UCSD-AML1 (cell line): ENCODE data around the gene EIF3K.
A peak's percentile ranks its signal among the peaks of the same experiment; 100 is the strongest.
"Not testable (repeated sequence)": the region's sequence is repeated elsewhere in the genome, so short reads cannot be mapped to it uniquely, and the experiment has no call there.

Experiments
- DNase-seq: peaks from one replicate; lab custom pipeline; 2025; ENCODE audit not compliant: unreplicated experiment; lab: John Stamatoyannopoulos, UW

EIF3K gene

GRCh38 chr19:38617764-38618589 lies 1.0 kb upstream of the EIF3K start, which contains the start of gene MAP4K1:
Gene MAP4K1, minus strand, starts transcription at chr19:38617953. Its CDS starts 58 bp downstream, at chr19:38617895.
- DNase-seq, result peak; percentile 68

GRCh38 chr19:38619361-38620174 lies 580 bp downstream of the EIF3K start:
- no peak for DNase-seq

- DNase-seq, result no peak
Observed at GRCh38 chr19:38624822-38625221, 5.8 kb downstream of the EIF3K start.

- DNase-seq, result no peak
Observed at GRCh38 chr19:38626401-38626800, 7.4 kb downstream of the EIF3K start.

- no peak for DNase-seq
Observed at GRCh38 chr19:38629568-38629967, 10.6 kb downstream of the EIF3K start.

GRCh38 chr19:38631301-38631700 lies 12.3 kb downstream of the EIF3K start:
- not testable (repeated sequence) for DNase-seq

GRCh38 chr19:38631811-38632475 lies 13.0 kb downstream of the EIF3K start:
- DNase-seq, result not testable (repeated sequence)

- no peak for DNase-seq
Observed at GRCh38 chr19:38632476-38633213, 13.7 kb downstream of the EIF3K start.

- peak; percentile 71 for DNase-seq
Observed at GRCh38 chr19:38634757-38635482, 15.9 kb downstream of the EIF3K start.

GRCh38 chr19:38635483-38636399 lies 16.8 kb downstream of the EIF3K start:
- no peak for DNase-seq

GRCh38 chr19:38638461-38638860 lies 19.5 kb downstream of the EIF3K start:
- DNase-seq, result no peak

- DNase-seq, result no peak
Observed at GRCh38 chr19:38639679-38640078, 20.7 kb downstream of the EIF3K start.

- no peak for DNase-seq
Observed at GRCh38 chr19:38640368-38640767, 21.4 kb downstream of the EIF3K start.

- no peak for DNase-seq
Observed at GRCh38 chr19:38642176-38642575, 23.2 kb downstream of the EIF3K start.

GRCh38 chr19:38644719-38645118 lies 25.7 kb downstream of the EIF3K start:
- no peak for DNase-seq

GRCh38 chr19:38647368-38647965 lies 28.5 kb downstream of the EIF3K start, which contains the start of gene ACTN4:
Gene ACTN4, plus strand, starts transcription at chr19:38647649. Its CDS starts 97 bp downstream, at chr19:38647746.
- peak; percentile 99 for DNase-seq

GRCh38 chr19:38647966-38648768 lies 29.2 kb downstream of the EIF3K start:
- DNase-seq, result no peak
